ENCODE data around the gene IL17RC. TPM values are rescaled to one million over a fixed set of nuclear protein-coding genes. Genes with fewer than 3 reads are reported as not detected.
"Not testable (repeated sequence)": the region's sequence is repeated elsewhere in the genome, so short reads cannot be mapped to it uniquely, and the experiment has no call there.

The IL17RC gene
- total RNA-seq (under 1 TPM; 0.39 to 0.66 TPM), polyA plus RNA-seq (10 to 100 TPM in 1 of 3 donors, 1 to 10 TPM in 2; 9.5 to 10.0 (median 9.8) TPM), total RNA-seq (0 to 0.52 (median 0.32) reads per million in 6 experiments)

- H3K4me1 Mint-ChIP-seq, result peaks cover 3 to 20% (median 18%) of the 10 kb centered on the region in 4 donors
- H3K9me3 Mint-ChIP-seq, result no peaks in the 10 kb centered on the region
- H3K4me3 Mint-ChIP-seq, result peak within 1 kb of the TSS; percentile 67 to 88 (median 80)
- peak within 1 kb of the TSS in 6 of 10 donors; percentile 18 to 87 (median 50) for H3K27ac Mint-ChIP-seq
- no peaks in the 10 kb centered on the region for H3K36me3 Mint-ChIP-seq
- ATAC-seq (peak; percentile 39 to 49), DNase-seq (peak in 1 of 10 donors; percentile 17)
- peaks cover 2 to 7% (median 3%) of the 10 kb centered on the region in 5 donors for H3K27me3 Mint-ChIP-seq
- POLR2A ChIA-PET, result interaction anchor here (1.0 to 2.1 kb wide), 3 partner anchors 15 to 124 kb away, joined by 3 to 10 read pairs (median 3); partner anchors contain the start of genes ARPC4 and TADA3
Measured at GRCh38 chr3:9916734-9917680, at the start of gene IL17RC. Gene IL17RC, plus strand, starts transcription at chr3:9917098. Its CDS starts 218 bp downstream, at chr3:9917316.

GRCh38 chr3:9867106-9867505 is 49.8 kb upstream of the IL17RC start:
- no peak overlapping the region for H3K4me3 Mint-ChIP-seq
- ATAC-seq (no peak), DNase-seq (no peak)
- POLR2A ChIA-PET, result no interaction called here
- H3K4me1 Mint-ChIP-seq, result peaks cover 0 to 3% (median 2%) of the 10 kb centered on the region in 4 donors
- H3K27me3 Mint-ChIP-seq, result peaks cover 2 to 4% (median 3%) of the 10 kb centered on the region in 5 donors
- peak overlapping the region in 1 of 10 donors; percentile 55 for H3K27ac Mint-ChIP-seq
- H3K9me3 Mint-ChIP-seq, result no peaks in the 10 kb centered on the region
- no peaks in the 10 kb centered on the region for H3K36me3 Mint-ChIP-seq

DNA sequence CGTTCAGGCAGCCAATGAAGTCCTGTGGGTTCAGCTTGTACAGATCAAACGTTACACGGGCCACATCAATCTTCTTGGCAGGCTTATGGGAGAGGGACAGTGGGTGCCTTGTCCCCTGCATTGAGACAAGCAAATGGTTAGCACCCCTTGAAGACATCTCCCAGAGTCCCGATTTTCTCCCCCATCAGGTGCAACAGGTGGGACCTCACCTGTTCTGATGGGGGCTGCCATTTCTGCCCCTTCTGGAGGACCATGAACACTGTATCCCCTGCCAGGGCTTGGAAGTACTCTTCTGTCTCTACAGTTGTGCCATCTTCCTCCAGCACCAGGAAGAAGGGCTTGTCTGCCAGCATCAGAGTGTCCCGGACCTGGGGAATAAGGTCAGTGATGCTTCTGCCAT is 46.9 kb upstream of the IL17RC start:
- POLR2A ChIA-PET, result no interaction called here
- DNase-seq (no peak), ATAC-seq (no peak)
- H3K27me3 Mint-ChIP-seq, result no peaks in the 10 kb centered on the region
- no peaks in the 10 kb centered on the region for H3K36me3 Mint-ChIP-seq
- no peak overlapping the region for H3K4me3 Mint-ChIP-seq
- no peak overlapping the region for H3K27ac Mint-ChIP-seq
- H3K9me3 Mint-ChIP-seq, result no peaks in the 10 kb centered on the region
- H3K4me1 Mint-ChIP-seq, result no peaks in the 10 kb centered on the region

DNA sequence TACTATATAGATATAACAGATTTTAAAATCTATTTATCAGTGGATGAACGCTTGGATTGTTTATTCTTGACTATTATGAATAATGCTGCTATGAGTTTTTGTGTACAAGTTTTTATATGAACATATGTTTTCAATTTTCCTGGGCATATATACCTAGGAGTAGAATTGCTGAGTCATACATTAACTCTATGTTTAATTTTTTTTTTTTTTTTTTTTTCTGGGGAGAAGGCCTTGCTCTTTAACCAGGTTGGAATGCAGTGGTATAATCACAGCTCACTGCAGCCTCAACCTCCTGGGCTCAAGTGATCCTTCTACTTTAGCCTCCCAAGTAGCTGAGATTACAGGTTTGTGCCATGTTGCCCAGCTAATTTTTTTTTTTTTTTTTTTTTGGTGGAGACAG is 45.9 kb upstream of the IL17RC start:
- no peak for DNase-seq
- ATAC-seq, result no peak
- no peak overlapping the region for H3K4me3 Mint-ChIP-seq
- no peaks in the 10 kb centered on the region for H3K9me3 Mint-ChIP-seq
- no peaks in the 10 kb centered on the region for H3K27me3 Mint-ChIP-seq
- H3K36me3 Mint-ChIP-seq, result no peaks in the 10 kb centered on the region
- H3K27ac Mint-ChIP-seq, result peak overlapping the region in 1 of 10 donors; percentile 61
- no peaks in the 10 kb centered on the region for H3K4me1 Mint-ChIP-seq
- POLR2A ChIA-PET, result interaction anchor here (0.6 kb wide), 1 partner anchor 26 kb away, joined by 3 read pairs; no protein-coding TSS in a partner anchor

DNA sequence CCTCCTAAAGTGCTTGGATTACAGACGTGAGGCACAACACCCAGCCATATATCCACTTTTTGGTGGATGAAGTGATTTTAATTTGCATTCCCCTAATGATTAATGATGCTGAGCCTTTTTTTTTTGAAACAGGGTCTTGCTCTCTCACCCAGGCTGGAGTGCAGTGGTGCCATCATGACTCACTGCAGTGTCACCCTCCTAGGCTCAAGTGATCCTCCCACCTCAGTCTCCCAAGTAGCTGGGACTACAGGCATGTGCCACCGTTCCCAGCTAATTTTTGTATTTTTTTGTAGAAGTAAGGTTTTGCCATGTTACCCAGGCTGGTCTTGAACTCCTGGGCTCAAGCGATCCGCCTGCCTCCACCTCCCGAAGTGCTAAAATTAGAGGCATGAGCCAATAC is 44.8 kb upstream of the IL17RC start:
- H3K9me3 Mint-ChIP-seq, H3K4me3 Mint-ChIP-seq, H3K27ac Mint-ChIP-seq, ATAC-seq, POLR2A ChIA-PET, H3K36me3 Mint-ChIP-seq, DNase-seq, H3K27me3 Mint-ChIP-seq, H3K4me1 Mint-ChIP-seq: not testable (repeated sequence)

DNA sequence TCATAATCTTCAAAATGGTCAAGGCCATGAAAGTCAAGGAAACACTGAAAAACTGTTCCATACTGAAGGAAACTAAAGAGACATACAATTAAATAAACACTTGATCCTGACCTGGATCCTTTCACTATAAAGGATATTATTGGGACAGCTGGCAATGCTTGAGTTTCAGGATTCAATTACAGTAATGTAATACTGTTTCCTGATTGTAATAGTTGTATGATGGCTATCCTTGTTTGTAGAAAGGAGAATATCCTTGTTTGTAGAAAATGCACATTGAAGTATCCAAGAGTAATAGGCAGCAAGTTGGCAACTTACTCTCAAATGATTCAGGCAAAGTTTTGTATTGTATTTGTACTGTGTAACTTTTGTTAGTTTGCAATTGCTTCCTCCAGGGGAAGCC is 41.5 kb upstream of the IL17RC start:
- POLR2A ChIA-PET, result no interaction called here
- H3K4me1 Mint-ChIP-seq, result no peaks in the 10 kb centered on the region
- H3K36me3 Mint-ChIP-seq, result no peaks in the 10 kb centered on the region
- ATAC-seq (no peak), DNase-seq (no peak)
- peaks cover 0 to 2% (median 0%) of the 10 kb centered on the region in 5 donors for H3K27me3 Mint-ChIP-seq
- H3K9me3 Mint-ChIP-seq, result no peaks in the 10 kb centered on the region
- no peak overlapping the region for H3K4me3 Mint-ChIP-seq
- no peak overlapping the region for H3K27ac Mint-ChIP-seq

GRCh38 chr3:9876255-9876654 is 40.6 kb upstream of the IL17RC start:
- ATAC-seq, H3K36me3 Mint-ChIP-seq, H3K27ac Mint-ChIP-seq, H3K4me3 Mint-ChIP-seq, POLR2A ChIA-PET, H3K4me1 Mint-ChIP-seq, DNase-seq, H3K9me3 Mint-ChIP-seq, H3K27me3 Mint-ChIP-seq: not testable (repeated sequence)

- Mint-ChIP-seq H3K27me3 (peaks cover 0 to 2% (median 0%) of the 10 kb centered on the region in 5 donors), H3K4me3 (no peak overlapping the region), H3K36me3 (no peaks in the 10 kb centered on the region), H3K27ac (no peak overlapping the region), H3K9me3 (no peaks in the 10 kb centered on the region), H3K4me1 (no peaks in the 10 kb centered on the region)
- DNase-seq, result peak in 1 of 10 donors; percentile 8
- POLR2A ChIA-PET, result no interaction called here
- peak; percentile 44 to 57 for ATAC-seq
Measured at GRCh38 chr3:9876991-9877390, 39.9 kb upstream of the IL17RC start.

DNA sequence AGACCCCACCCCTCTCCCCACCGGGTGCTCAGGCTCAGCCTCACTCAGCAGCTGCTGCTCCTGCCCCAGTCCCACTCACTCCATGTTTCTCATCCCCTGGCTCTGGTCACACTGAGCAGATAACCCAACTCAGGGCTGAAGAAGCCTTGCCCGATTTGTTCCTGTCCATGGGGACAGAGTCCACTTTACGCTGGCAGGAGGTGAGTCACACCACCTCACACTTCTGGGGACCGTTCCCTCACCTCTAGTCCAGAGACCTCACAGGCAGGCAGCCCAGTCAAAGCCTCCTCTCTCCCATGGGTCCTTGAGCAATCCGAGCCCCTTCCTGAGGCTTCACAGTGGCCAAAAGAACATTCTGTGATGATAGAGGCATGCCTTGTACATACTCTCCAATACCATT is 38.2 kb upstream of the IL17RC start:
- POLR2A ChIA-PET, result interaction anchor here (0.7 kb wide), 1 partner anchor 38 kb away, joined by 3 read pairs; the partner anchor contains the start of gene IL17RC
- no peak for ATAC-seq
- Mint-ChIP-seq H3K4me3 (no peak overlapping the region), H3K27ac (peak overlapping the region in 2 of 10 donors; percentile 3 to 67), H3K9me3 (no peaks in the 10 kb centered on the region), H3K4me1 (no peaks in the 10 kb centered on the region), H3K27me3 (peaks cover 0 to 2% (median 0%) of the 10 kb centered on the region in 5 donors), H3K36me3 (no peaks in the 10 kb centered on the region)
- no peak for DNase-seq

GRCh38 chr3:9879830-9880549 is 36.9 kb upstream of the IL17RC start, which contains the start of gene CIDEC:
Gene CIDEC, minus strand, starts transcription at chr3:9880253. Its CDS starts 1,767 bp downstream, at chr3:9878486.
- H3K36me3 Mint-ChIP-seq, result no peaks in the 10 kb centered on the region
- no peak within 1 kb of the TSS for H3K27ac Mint-ChIP-seq
- ATAC-seq, result no peak
- peaks cover 0 to 2% (median 0%) of the 10 kb centered on the region in 5 donors for H3K27me3 Mint-ChIP-seq
- no peak for DNase-seq
- H3K4me3 Mint-ChIP-seq, result no peak within 1 kb of the TSS
- POLR2A ChIA-PET, result no interaction called here
- H3K9me3 Mint-ChIP-seq, result no peaks in the 10 kb centered on the region
- H3K4me1 Mint-ChIP-seq, result no peaks in the 10 kb centered on the region

- DNase-seq (no peak), ATAC-seq (no peak)
- H3K4me1 Mint-ChIP-seq, result no peaks in the 10 kb centered on the region
- no peaks in the 10 kb centered on the region for H3K36me3 Mint-ChIP-seq
- POLR2A ChIA-PET, result no interaction called here
- H3K27ac Mint-ChIP-seq, result no peak overlapping the region
- no peak overlapping the region for H3K4me3 Mint-ChIP-seq
- H3K9me3 Mint-ChIP-seq, result no peaks in the 10 kb centered on the region
- H3K27me3 Mint-ChIP-seq, result peaks cover 0 to 2% (median 0%) of the 10 kb centered on the region in 5 donors
Measured at GRCh38 chr3:9881441-9881840, 35.5 kb upstream of the IL17RC start.

DNA sequence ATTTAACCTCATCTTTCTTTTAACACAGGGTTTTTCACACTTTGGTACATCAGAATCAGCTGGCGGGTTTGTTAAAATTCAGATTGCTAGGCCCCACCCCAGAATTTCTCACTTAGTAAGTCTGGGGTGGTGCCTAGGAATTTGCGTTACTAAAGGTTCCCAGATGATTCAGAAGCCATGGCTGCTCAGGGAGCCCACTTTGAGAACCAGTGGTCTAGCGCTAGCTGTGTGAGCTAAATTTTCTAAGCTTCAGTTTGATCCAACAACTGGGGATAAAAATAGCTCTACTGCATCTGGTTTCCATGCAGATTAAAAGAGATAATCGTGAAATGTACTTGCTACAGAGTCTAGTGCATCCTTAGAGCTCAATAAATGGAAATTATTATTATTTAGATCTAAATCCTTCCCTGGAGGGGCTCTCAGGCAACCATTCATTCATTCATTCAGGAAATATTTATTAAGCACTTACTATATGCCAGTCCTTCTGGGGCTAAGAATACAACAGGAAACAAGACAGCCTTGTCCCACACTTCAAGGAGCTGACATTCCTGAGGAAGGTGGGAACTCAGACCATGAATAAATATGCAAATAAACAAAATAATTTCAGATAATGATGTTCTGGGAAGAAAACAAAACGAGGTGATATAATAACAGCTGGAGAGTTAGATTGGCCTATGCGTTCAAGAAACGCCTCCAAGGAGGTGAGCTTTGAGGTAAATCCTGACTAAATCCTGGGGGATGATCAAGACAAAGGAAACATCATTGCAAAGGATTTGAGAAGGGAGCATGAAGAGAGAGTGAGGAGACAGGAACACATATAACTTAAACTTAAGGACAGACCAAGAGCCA is 33.0 kb upstream of the IL17RC start:
- Mint-ChIP-seq H3K27ac (peak overlapping the region in 1 of 10 donors; percentile 39), H3K4me1 (no peaks in the 10 kb centered on the region), H3K36me3 (no peaks in the 10 kb centered on the region), H3K27me3 (peaks cover 0 to 2% (median 0%) of the 10 kb centered on the region in 5 donors), H3K4me3 (no peak overlapping the region), H3K9me3 (no peaks in the 10 kb centered on the region)
- ATAC-seq (no peak), DNase-seq (no peak)
- POLR2A ChIA-PET, result interaction anchor here (0.5 to 1.2 kb wide), 3 partner anchors 9 to 158 kb away, joined by 3 to 8 read pairs (median 3); no protein-coding TSS in a partner anchor

Measured in naive thymus-derived CD8-positive, alpha-beta T cell (primary cell).